Measurements from ENCODE around the gene PLEKHO1.

The PLEKHO1 gene

DNA sequence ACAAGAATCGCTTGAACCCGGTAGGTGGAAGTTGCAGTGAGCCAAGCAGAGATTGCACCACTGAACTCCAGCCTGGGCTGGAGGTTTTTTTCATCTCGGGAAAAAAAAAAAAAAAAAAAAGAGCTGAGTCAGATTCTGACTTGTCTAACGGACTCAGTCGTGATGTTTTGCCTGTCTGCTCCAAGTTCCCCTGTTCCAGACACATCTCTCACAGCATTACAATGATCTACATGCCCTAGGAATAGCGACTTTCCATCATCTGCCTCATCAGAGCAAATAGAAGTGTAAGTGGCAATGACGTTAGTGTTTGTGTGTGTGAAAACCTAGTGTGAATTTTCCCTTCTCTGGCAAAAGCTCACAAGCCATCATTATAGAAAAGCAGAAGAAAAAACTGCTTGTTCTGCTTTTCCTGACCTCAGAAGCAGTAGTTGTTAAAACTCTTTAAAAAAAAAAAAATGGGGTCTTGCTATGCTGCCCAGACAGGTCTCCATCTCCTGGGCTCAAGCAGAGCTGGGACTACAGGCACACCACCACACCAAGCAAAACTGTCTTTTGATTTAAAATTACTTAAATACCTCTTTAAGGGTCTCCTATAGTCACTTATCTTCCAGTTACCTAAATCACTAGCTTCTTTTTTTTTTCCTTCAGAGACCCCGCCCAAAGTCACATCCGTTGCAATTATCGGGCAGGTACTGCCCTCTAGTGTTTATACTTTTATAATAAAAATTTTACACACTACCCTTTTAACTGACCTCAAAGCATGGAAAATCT is 37.3 kb downstream of the PLEKHO1 start:
- TF ChIP-seq, protein P1, sequence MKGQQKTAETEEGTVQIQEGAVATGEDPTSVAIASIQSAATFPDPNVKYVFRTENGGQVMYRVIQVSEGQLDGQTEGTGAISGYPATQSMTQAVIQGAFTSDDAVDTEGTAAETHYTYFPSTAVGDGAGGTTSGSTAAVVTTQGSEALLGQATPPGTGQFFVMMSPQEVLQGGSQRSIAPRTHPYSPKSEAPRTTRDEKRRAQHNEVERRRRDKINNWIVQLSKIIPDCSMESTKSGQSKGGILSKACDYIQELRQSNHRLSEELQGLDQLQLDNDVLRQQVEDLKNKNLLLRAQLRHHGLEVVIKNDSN (IDR thresholded peaks at IDR 0.05): no peak
- TF ChIP-seq RAD21 (IDR thresholded peaks at IDR 0.05; ENCODE audit: low read depth): peak; percentile 79

DNA sequence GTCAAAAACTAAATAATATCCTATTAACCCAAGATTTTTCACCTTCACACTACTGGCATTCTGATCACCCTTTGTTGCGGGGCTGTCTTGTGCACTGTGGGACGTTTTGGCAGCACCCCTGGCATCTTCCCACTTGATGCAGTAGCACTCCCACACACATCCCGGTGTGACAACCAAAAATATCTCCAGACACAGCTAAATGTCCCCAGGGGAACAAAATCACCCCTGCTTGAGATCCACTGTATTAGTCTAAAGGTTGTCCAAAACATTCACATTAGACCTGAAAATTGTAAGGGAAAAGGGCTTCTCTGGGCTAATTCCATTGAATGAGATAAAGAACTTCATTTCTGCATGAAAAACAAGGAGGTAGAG is 37.8 kb downstream of the PLEKHO1 start:
- TF ChIP-seq RAD21 (IDR thresholded peaks at IDR 0.05; ENCODE audit: low read depth) (no peak), TAF1 (IDR thresholded peaks at IDR 0.05; ENCODE audit: low read depth) (no peak), EGR1 (IDR thresholded peaks at IDR 0.05) (no peak), TEAD4 (IDR thresholded peaks at IDR 0.05) (no peak), NFIC (IDR thresholded peaks at IDR 0.05) (no peak), FOXM1 (IDR thresholded peaks at IDR 0.05; ENCODE audit: borderline replicate concordance, low read depth) (no peak), EP300 (IDR thresholded peaks at IDR 0.05; ENCODE audit: borderline replicate concordance) (no peak), YY1 (IDR thresholded peaks at IDR 0.05; ENCODE audit: low read depth) (no peak), CEBPB (IDR thresholded peaks at IDR 0.05) (no peak), CREB1 (IDR thresholded peaks at IDR 0.05; ENCODE audit: low read depth) (no peak), ZBTB7A (IDR thresholded peaks at IDR 0.05; ENCODE audit: low read depth) (no peak), TCF12 (IDR thresholded peaks at IDR 0.05; ENCODE audit: low read depth) (no peak)
- TF ChIP-seq, protein P2, sequence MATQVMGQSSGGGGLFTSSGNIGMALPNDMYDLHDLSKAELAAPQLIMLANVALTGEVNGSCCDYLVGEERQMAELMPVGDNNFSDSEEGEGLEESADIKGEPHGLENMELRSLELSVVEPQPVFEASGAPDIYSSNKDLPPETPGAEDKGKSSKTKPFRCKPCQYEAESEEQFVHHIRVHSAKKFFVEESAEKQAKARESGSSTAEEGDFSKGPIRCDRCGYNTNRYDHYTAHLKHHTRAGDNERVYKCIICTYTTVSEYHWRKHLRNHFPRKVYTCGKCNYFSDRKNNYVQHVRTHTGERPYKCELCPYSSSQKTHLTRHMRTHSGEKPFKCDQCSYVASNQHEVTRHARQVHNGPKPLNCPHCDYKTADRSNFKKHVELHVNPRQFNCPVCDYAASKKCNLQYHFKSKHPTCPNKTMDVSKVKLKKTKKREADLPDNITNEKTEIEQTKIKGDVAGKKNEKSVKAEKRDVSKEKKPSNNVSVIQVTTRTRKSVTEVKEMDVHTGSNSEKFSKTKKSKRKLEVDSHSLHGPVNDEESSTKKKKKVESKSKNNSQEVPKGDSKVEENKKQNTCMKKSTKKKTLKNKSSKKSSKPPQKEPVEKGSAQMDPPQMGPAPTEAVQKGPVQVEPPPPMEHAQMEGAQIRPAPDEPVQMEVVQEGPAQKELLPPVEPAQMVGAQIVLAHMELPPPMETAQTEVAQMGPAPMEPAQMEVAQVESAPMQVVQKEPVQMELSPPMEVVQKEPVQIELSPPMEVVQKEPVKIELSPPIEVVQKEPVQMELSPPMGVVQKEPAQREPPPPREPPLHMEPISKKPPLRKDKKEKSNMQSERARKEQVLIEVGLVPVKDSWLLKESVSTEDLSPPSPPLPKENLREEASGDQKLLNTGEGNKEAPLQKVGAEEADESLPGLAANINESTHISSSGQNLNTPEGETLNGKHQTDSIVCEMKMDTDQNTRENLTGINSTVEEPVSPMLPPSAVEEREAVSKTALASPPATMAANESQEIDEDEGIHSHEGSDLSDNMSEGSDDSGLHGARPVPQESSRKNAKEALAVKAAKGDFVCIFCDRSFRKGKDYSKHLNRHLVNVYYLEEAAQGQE (IDR thresholded peaks at IDR 0.05; ENCODE audit: low read depth): no peak
- TF ChIP-seq, protein P3, sequence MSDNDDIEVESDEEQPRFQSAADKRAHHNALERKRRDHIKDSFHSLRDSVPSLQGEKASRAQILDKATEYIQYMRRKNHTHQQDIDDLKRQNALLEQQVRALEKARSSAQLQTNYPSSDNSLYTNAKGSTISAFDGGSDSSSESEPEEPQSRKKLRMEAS (IDR thresholded peaks at IDR 0.05): no peak
- TF ChIP-seq, protein P1 (IDR thresholded peaks at IDR 0.05): no peak

DNA sequence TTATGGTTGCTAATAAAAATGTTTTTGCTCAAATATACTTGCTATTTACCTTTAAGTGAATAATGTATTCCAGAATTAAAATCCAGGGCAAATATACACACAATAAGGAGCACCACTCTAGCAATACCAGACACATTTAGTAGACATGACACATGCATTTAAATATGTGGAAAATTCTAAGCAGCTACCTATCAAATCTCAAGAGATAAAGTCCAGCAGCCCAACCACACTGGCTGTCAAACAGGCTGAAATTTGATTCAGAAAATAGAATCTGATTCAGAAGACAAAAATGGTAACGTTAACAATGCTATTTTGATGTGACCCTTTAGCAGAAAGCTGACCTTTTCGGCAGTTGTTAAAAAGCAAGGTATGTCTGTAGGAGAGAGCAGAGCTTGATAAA is 42.3 kb downstream of the PLEKHO1 start:
- TF ChIP-seq TEAD4 (IDR thresholded peaks at IDR 0.05): peak; percentile 78
- peak; percentile 50; the same call in 1 of the 2 replicates for TF ChIP-seq EP300 (IDR thresholded peaks at IDR 0.05; ENCODE audit: borderline replicate concordance)
- no peak for TF ChIP-seq CREB1 (IDR thresholded peaks at IDR 0.05; ENCODE audit: low read depth)
- TF ChIP-seq RAD21 (IDR thresholded peaks at IDR 0.05; ENCODE audit: low read depth): no peak
- no peak for TF ChIP-seq CEBPB (IDR thresholded peaks at IDR 0.05)

DNA sequence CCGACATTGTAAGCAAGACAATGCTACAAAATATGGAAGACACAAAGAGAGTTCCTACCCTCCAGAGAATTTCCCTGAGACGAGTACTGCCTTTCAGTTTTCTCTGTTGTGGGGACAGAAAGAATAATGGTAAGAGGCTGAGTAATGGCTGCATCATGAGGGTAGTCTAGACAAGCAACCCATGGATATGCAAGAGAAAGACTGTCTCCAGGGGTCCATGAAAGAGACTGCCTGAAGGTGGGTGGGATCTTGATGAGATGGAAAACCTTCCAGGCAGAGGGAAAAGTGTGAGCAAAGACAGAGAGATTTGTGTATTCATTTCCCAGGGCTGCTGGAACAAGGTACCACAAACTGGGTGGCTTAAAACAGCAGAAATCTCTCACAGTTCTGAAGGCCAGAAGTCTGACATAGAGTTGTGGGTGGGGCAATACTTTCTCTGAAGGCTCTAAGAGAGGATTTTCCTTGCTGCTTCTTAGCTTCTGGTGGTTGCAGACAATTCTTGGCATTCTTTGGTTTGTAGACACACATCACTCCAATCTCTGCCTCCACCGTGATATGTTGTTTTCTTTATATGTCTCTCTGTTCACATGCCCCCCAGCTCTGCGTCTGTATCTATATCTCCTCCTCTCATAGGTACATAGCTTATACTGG is 44.8 kb downstream of the PLEKHO1 start:
- TF ChIP-seq FOXM1 (IDR thresholded peaks at IDR 0.05; ENCODE audit: borderline replicate concordance, low read depth) (no peak), EGR1 (IDR thresholded peaks at IDR 0.05) (no peak), ZBTB7A (IDR thresholded peaks at IDR 0.05; ENCODE audit: low read depth) (no peak), EP300 (IDR thresholded peaks at IDR 0.05; ENCODE audit: borderline replicate concordance) (no peak), CREB1 (IDR thresholded peaks at IDR 0.05; ENCODE audit: low read depth) (no peak), NFIC (IDR thresholded peaks at IDR 0.05) (no peak), YY1 (IDR thresholded peaks at IDR 0.05; ENCODE audit: low read depth) (no peak), TCF12 (IDR thresholded peaks at IDR 0.05; ENCODE audit: low read depth) (no peak), TAF1 (IDR thresholded peaks at IDR 0.05; ENCODE audit: low read depth) (no peak), RAD21 (IDR thresholded peaks at IDR 0.05; ENCODE audit: low read depth) (no peak), TEAD4 (IDR thresholded peaks at IDR 0.05) (no peak)
- TF ChIP-seq, protein P2 (IDR thresholded peaks at IDR 0.05; ENCODE audit: low read depth): no peak
- TF ChIP-seq, protein P3 (IDR thresholded peaks at IDR 0.05): no peak
- TF ChIP-seq, protein P1 (IDR thresholded peaks at IDR 0.05): no peak

DNA sequence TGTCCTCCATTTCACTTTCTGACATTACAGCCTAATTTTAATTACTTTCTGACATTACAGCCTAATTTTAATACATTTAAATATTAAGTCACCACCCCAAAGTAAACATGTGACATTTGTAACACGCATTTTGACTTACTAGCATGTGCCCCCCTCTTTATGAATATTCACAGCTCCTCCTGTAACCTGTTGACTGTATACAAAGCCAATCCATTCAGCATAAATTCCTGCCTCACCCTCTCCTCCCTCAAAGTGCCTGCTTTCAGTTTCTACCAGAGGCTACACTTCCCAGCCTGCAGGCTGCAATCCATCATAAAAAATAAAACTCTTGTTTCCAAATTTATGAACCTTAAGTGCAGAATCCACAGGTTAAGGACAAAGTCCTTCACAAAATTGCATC is 46.7 kb downstream of the PLEKHO1 start:
- no peak for TF ChIP-seq TAF1 (IDR thresholded peaks at IDR 0.05; ENCODE audit: low read depth)
- TF ChIP-seq, protein P2 (IDR thresholded peaks at IDR 0.05; ENCODE audit: low read depth): no peak
- TF ChIP-seq FOXM1 (IDR thresholded peaks at IDR 0.05; ENCODE audit: borderline replicate concordance, low read depth): no peak
- no peak for TF ChIP-seq RAD21 (IDR thresholded peaks at IDR 0.05; ENCODE audit: low read depth)
- no peak for TF ChIP-seq CREB1 (IDR thresholded peaks at IDR 0.05; ENCODE audit: low read depth)
- no peak for TF ChIP-seq TCF12 (IDR thresholded peaks at IDR 0.05; ENCODE audit: low read depth)
- TF ChIP-seq NFIC (IDR thresholded peaks at IDR 0.05): no peak
- no peak for TF ChIP-seq ZBTB7A (IDR thresholded peaks at IDR 0.05; ENCODE audit: low read depth)
- TF ChIP-seq, protein P3 (IDR thresholded peaks at IDR 0.05): no peak
